NB4 (cell line): Measurements from ENCODE around the gene GPC4.

ENCODE experiments used
- POLR2A ChIP-seq: IDR thresholded peaks from 2 replicates; pipeline ENCODE4 v1.6.1; 2011; ENCODE audit warnings: mild to moderate bottlenecking; ENCODE audit not compliant: insufficient read length; ENCODE audit errors: extremely low read depth
- TF ChIP-seq, protein P1 (sequence below): IDR thresholded peaks from one replicate; pipeline ENCODE4 v1.5.1; 2012; ENCODE audit warnings: low read depth, low read length
- TF ChIP-seq, protein P2 (sequence below): IDR thresholded peaks from 2 replicates; pipeline ENCODE4 v1.6.1; 2011; ENCODE audit warnings: low read depth, low read length

DNA sequence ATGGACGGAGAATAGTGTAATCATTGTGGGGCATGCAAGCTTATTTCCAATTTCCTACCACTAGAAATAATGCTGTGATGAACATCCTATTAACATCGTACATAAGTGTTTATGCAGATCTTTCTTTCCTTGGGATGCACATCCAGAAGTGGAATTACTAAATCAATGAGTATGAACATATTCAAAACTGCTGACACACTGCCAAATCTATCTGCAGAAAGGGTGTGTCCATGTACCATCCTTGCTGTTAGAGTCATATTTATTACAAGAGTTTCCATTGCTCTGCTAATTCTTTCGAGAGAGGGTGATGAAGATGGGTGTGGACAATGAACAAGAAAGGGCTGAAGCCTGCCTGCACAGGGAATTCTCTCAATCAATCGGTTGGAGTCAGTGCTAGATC, 82.6 kb downstream of the GPC4 start:
- TF ChIP-seq, protein P1, sequence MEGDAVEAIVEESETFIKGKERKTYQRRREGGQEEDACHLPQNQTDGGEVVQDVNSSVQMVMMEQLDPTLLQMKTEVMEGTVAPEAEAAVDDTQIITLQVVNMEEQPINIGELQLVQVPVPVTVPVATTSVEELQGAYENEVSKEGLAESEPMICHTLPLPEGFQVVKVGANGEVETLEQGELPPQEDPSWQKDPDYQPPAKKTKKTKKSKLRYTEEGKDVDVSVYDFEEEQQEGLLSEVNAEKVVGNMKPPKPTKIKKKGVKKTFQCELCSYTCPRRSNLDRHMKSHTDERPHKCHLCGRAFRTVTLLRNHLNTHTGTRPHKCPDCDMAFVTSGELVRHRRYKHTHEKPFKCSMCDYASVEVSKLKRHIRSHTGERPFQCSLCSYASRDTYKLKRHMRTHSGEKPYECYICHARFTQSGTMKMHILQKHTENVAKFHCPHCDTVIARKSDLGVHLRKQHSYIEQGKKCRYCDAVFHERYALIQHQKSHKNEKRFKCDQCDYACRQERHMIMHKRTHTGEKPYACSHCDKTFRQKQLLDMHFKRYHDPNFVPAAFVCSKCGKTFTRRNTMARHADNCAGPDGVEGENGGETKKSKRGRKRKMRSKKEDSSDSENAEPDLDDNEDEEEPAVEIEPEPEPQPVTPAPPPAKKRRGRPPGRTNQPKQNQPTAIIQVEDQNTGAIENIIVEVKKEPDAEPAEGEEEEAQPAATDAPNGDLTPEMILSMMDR, result no peak
- TF ChIP-seq, protein P2, sequence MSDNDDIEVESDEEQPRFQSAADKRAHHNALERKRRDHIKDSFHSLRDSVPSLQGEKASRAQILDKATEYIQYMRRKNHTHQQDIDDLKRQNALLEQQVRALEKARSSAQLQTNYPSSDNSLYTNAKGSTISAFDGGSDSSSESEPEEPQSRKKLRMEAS, result no peak
- TF ChIP-seq POLR2A, result no peak
